Renal cortical epithelial cell (primary cell): ENCODE data around the gene PFKFB3. TPM values are rescaled to one million over a fixed set of nuclear protein-coding genes. Genes with fewer than 3 reads are reported as not detected.
A peak's percentile ranks its signal among the peaks of the same experiment; 100 is the strongest.
"Not testable (repeated sequence)": the region's sequence is repeated elsewhere in the genome, so short reads cannot be mapped to it uniquely, and the experiment has no call there.

Source experiments
- DNase-seq: peaks from one replicate; pipeline ENCODE4 v3.0.0-alpha.2; 2011; ENCODE audit warnings: low read depth
- total RNA-seq: library from RNA; depleted of rRNA; stranded (reverse); fragments of >200 nt; gene quantifications from 2 replicates; pipeline ENCODE4 v1.2.3, GENCODE V29; 2014

Gene PFKFB3
- total RNA-seq, 1 donor from 2014 or later, result 493 TPM

DNA sequence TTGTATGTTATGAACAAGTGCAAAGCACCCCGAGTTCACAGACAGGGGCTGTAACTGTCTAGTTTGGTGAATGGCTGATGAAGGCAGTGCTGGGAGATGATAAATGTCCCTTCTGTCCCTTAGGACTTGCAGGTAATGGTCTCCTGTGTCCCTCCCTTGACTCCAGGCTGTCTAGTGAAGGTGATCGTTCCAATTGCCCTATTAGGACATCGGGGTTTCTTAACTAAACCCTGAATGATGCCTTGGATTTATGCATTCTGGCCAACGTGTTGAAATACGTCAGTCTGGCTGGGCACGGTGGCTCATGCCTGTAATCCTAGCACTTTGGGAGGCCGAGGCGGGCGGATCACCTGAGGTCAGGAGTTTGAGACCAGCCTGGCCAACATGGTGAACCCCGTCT lies 69.4 kb downstream of the PFKFB3 start:
- no peak for DNase-seq

DNA sequence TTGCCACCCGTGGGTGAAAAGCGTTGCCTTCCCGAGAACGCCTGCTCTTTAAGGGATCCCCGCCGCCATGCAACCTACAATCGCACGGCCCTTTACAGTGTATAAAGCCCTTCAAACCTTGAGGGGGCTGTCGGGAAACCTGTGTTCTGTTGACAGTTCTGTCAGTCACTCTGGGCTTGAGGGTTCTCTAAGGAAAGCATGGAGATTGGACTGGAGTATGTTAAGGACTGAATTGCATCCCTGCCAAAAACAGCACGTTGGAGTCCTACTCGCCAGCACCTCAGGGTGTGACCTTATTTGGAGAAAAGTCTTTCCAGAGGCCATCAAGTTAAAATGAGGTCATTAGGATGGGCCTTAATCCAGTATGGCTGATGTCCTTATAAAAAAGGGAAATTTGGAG lies 70.6 kb downstream of the PFKFB3 start:
- no peak for DNase-seq

DNA sequence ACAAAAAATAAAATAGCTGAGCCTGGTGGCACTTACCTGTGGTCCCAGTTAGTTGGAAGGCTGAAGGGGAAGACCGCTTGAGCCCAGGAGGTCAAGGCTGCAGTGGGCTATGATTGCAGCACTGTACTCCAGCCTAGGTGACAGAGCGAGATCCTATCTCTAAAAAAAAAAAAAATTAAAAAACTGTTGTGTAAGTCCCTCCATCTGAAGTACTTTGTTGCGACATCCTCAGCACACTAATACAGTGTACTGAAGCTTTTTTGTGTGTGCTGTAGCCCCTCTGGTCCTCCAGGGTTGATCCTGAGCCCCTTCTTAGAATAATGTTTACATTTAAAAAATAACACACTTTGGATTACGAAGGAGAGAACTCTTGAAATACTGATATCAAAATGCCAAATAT lies 71.3 kb downstream of the PFKFB3 start:
- DNase-seq, result peak; percentile 57

DNA sequence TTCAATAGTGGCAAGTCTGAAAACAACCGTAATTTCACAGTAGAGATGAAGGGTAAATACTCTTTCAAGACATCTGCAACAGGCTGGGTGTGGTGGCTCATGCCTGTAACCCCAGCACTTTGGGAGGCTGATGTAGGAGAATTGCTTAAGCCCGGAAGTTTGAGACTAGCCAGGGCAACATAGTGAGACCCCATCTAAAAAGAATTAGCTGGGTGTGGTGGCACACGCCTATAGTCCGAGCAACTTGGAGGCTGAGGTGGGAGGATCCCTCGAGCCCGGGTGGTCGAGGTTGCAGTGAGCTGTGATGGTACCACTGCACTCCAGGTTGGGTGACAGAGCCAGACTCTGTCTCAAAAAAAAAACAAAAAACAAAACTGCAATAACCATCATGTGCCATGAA lies 71.8 kb downstream of the PFKFB3 start:
- no peak for DNase-seq

DNA sequence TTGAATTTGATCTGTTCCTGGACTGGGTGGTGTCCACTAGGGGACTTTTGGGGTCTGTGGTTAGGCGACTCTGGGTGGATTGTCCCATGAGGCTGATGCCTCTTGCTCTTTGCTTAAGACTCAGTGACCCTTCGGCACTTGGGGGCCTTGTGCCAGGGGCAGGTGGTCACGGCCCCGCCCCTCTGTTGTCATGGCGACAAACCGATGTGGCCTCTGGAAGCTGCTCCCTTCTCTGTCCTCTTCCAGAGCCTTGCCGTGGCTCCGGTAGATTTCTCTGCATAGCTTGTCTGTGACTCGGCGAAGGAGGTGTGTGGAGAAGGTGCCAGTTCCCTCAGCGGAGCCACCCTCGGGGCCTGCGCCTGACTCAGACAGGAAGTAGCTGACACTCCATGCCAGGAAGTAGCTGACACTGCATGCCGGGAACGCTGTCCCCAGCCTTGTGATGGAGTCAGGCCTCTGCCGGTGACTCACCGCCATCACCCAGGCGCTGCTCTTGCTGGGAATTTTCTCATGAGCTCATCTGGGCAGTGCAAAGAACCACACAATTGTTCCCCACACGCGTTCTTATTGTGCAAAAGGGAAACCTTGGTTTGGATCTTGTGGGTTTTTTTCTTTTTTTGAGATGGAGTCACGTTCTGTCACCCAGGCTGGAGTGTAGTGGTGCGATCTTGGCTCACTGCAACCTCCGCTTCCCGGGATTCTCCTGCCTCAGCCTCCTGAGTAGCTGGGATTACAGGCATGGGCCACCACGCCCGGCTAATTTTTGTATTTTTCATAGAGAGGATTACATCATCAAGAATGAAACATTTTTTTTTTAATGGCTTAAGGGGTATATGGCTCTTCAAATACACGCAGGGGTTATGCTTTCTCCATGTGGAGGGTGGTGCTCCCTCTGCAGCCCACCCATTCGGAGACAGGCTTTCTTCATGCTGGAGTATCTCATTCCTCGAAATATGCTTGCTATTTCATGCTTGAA lies 72.6 kb downstream of the PFKFB3 start:
- DNase-seq, result peak; percentile 99

GRCh38 chr10:6276356-6276755 lies 73.6 kb downstream of the PFKFB3 start:
- DNase-seq, result no peak

DNA sequence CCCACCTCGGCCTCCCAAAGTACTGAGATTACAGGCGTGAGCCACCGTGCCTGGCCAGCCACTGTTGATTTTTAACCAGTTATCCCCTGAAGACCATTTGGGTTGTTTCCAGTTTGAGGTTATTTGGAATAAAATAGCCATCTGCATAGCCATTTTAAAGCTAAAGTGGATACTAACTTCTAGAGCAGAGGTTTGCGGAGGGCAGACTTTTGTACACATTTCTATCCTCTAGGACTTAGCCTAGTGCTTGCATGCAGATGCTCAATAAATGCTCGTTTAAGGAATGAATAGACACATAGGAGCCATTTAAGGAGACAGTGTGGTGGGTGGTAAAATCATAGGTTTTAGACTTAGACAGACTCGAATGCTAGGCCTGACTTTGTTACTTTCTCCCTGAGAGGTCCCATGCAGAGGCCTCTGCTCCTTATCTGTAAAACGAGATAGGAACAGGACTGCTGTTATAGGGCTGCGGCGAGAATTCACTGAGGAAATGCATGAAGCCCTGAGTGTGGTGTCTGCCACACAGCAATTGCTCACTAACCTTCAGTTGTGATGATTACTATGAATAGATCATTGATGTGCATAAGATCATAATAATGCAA lies 75.9 kb downstream of the PFKFB3 start:
- no peak for DNase-seq

DNA sequence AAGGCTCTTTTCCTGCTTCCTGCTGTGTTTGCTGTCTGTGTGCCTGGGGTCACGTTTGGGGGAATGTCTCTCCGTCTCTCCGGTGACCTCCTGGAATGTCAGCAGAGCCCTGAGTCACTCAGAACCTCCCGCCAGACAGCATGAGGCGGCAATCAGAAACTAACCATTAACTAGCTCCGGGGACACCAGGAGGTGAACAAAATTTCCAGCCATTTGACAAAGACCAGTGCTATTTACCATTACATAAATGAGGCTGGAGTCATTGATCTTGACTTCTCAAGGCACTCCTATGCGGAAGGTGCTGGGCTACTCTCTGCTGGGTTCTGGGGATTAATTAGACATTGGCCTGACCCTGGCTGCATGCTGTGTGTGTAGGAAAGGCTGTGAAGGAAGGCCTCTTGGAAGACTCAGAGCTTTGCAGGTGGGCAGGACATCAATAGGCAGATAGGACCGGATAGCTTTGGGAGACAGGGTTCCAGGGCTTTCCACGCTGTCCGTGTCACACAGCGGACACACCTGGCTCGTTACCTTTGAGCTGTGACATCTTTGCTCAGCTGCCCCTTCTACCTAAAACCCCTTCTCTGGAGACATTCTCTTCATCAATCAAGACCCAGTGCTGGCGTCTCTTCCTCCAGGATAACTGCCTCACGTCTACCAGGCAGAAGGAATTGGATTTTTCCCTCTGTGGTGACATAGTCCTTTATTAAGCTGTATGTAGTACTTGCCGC lies 77.0 kb downstream of the PFKFB3 start:
- DNase-seq, result peak; percentile 99

DNA sequence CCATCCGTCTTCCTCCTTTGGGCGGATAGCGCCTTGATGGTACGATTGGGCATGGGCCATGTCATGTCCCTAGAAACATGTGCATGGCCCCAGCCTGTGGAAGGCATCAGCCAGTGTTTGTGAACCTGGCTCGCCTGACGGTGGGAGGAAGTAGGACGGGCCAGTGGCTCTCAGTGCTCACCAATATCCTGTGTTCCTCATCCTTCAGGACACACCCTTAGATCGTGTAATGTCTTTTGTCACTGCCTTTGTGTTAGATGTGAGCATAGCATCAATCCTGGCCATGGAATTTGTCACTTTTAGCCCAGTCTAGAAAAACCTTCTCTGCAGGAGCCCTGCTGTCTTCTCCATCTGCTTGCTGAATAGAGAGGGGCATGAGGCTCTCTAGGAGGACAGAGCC lies 77.6 kb downstream of the PFKFB3 start:
- DNase-seq, result no peak

DNA sequence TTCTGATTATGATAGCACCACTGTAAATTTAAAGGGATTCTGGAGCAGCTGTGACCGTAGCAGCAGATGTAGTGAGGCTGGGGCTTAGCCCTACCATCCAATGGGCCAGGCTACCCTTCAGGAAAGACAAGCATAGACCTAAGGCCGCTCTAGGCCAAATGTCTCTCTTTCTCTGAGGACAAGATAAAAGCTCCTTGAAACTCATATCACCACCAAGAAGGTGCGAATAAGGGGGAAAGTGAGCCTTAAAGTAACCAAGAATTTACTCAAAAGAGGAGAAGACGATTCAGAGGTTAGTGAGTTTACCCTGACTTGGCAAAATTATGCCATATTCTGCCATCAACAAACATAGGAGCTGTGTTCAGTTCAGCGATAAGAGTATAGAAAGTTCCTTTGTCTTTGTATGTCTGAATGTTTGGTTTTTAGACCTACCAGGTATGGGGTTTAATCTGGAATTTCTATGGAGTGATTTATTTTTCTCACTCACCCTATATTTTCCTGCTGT lies 79.8 kb downstream of the PFKFB3 start:
- DNase-seq, result no peak

DNA sequence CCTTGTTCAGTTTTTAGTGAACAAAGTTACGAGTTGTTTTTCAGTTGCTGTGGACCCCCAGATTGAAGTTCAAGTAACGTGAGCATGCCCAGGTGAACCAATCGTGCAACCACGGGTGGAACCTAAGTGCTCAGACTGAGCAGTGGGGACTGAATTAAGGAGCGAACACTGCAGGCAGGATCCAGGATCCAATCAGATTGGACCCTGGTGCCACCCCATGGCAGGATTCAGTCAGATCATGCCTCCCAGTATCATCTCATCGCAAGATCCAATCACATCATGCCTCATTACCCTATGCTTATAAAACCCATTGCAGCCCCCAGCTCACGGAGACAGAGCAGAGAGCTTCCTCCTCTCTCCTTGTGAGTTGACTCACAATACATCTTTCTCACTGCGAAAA lies 80.9 kb downstream of the PFKFB3 start:
- DNase-seq, result no peak

DNA sequence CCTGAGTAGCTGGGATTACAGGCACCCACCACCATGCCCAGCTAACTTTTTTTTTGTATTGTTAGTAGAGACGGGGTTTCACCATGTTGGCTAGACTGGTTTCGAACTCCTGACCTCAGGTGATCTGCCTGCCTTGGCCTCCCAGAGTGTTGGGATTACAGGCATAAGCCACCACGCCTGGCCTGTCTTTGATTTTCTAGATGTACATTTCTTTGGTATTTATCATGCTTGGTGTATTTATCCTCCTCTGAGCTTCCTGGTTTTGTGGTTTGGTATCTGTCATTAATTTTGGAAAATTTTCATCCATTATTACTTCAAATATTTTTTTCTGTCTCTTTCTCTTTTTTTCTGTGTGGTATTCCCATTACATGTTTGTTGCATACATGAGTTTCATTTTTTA lies 87.9 kb downstream of the PFKFB3 start:
- not testable (repeated sequence) for DNase-seq

DNA sequence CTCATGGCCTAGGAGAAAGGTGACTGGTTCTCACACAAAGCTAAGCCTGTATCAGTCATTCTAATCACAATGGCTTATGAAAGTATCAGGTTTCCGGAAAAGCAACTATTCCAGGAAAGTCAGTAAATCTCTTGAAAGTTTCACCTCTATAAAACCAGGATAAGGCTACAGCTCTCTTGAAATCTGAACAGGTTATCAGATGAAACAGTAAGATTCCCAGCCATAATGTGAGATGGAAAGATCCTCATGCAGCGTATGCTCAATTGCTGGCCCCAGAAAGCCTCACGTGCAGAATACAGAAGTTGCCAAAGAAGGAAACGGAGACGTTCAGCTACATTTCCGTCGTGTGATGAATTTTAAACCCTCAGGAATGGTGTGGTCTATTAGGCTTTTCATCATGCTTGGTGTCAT lies 90.0 kb downstream of the PFKFB3 start:
- DNase-seq, result no peak

GRCh38 chr10:6296425-6296824 lies 93.7 kb downstream of the PFKFB3 start:
- DNase-seq, result not testable (repeated sequence)

DNA sequence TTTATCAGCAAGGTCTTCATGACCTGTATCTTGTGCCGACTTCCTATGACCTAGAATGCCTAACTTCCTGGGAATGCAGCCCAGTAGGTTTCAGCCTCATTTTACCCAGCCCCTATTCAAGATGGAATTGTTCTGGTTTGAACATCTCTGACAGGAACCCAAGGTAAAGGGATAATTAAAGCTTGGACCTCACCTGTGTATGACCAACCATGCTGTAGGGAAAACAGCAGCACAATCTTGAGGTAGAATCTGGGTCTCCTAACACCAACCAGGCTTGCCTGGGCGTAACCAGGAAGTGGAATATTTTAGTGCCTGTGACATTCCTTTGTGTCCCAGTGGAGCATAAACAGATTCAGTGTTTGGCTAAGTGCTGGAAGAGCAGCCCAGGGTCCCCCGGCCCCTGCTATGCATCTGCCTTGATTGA lies 94.1 kb downstream of the PFKFB3 start:
- DNase-seq, result peak; percentile 57

GRCh38 chr10:6297522-6297921 lies 94.8 kb downstream of the PFKFB3 start:
- DNase-seq, result no peak

DNA sequence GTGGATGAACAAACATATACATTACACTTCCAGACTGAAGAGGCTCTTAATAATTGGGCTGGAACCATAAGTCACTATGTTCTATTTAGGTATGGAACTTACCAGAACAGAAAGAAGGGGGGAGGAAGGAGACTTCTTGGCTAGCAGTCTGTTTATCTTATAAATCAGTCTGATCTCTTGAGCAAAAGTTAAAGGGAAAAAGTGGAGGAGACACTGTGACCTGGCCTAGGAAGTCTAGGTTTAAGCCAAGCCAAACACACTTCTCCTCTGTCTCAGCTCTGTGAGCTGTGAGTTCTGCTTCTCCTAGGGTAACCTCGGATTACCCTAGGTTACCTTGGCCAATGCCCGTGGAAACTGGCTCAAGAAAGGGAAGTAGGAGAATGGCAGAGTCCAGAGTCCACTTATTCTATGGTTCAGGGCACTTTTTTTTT lies 95.2 kb downstream of the PFKFB3 start:
- peak; percentile 48 for DNase-seq

DNA sequence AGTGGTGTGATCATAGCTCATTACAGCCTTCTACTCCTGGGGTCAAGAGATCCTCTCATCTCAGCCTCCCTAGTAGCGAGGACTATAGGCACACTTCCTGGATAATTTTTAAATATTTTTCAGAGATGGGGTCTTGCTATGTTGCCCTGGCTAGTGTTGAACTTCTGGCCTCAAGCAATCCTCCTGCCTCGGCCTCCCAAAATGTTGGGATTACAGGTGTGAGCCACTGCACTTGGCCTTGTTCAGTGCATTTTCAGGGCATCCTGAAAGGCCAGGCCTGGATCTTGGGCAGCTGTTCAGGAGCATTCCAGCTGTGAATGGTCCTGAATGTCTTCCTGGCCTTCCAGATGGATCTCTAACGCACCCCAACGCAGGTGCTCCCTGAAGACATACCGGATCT lies 95.7 kb downstream of the PFKFB3 start:
- DNase-seq, result no peak

GRCh38 chr10:6299234-6299633 lies 96.5 kb downstream of the PFKFB3 start:
- DNase-seq, result peak; percentile 96

- no peak for DNase-seq
These were observed 97.0 kb downstream of the PFKFB3 start for GRCh38 chr10:6299743-6300105.

- DNase-seq, result peak; percentile 88
These were observed 97.5 kb downstream of the PFKFB3 start for GRCh38 chr10:6300106-6300783.
